ENCODE data around the gene SLC2A1. TPM values are rescaled to one million over a fixed set of nuclear protein-coding genes. Genes with fewer than 3 reads are reported as not detected.

SLC2A1 gene
- total and polyA plus RNA-seq, 9 of the 15 experiments (the other 6 are each of a cell fraction or from before 2014, with no cell fraction given), result 12.6 to 153 (median 48.0) TPM

DNA sequence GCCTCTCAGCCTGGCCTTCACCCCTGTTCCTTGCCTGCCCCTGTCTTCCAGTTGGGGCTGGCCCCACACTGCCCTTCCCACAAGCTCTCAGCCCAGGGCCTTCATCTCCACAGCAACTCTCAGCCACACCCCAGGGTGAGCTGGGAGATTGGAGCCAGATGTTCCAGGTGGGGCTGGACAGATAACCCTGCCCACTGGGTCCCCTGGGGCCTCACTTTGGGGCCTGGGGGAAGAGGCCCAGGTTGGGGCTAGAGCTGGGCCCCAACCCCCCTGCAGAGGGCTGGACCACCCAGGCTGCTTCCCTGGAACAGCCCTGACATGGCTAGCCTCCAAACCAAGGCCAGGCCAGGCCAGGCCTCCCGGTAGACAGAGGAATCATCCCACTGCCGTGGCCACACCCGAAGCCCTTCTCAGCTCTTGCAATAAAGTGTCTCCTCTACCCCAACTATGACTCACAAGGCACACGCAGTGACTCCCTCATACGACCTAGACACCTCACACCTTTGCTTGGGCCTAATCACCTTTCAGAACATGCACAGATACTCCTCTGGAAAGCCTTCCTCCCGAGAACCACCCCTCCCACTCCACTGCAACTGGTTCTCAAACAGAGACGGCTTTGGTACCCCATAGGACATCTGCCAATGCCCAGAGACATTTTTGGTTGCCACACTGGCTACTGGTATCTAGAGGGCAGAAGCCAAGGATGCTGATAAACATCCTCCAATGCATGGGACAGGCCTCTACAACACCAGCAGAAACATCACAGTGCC is 22.2 kb downstream of the SLC2A1 start (continued):
- TF ChIP-seq ZNF436 (CRISPR knock-in tag; IDR thresholded peaks at IDR 0.05) (no peak), CHD2 (IDR thresholded peaks at IDR 0.05; ENCODE audit: low read depth, low read length) (peak; percentile 17; the same call in 1 of the 2 replicates), ZBTB1 (CRISPR knock-in tag; IDR thresholded peaks at IDR 0.05; ENCODE audit: borderline replicate concordance, low read depth) (no peak), ELF2 (CRISPR knock-in tag; IDR thresholded peaks at IDR 0.05) (0 out of 2 replicates have a peak, but pooled peaks have one; percentile 30), MAZ (CRISPR knock-in tag; conservative IDR thresholded peaks at IDR 0.05 in 1 of 2, IDR thresholded peaks at IDR 0.05 in 1 of 2) (peak; percentile 82 to 96), HIVEP1 (CRISPR knock-in tag; IDR thresholded peaks at IDR 0.05) (no peak), SMC3 (conservative IDR thresholded peaks at IDR 0.05; ENCODE audit: insufficient read depth, low read depth, low read length) (0 out of 2 replicates have a peak, but pooled peaks have one; percentile 4), IRF2 (CRISPR knock-in tag; IDR thresholded peaks at IDR 0.05) (no peak), SNRNP70 (optimal IDR thresholded peaks at IDR 0.05; ENCODE audit: low read depth, low read length) (no peak), CREBBP (IDR thresholded peaks at IDR 0.05; ENCODE audit: low read depth, low read length) (no peak), EWSR1 (IDR thresholded peaks at IDR 0.05; ENCODE audit: borderline replicate concordance, low read depth, partially characterized antibody) (no peak), GTF2E2 (tag; IDR thresholded peaks at IDR 0.05) (no peak), HEY1 (CRISPR knock-in tag; IDR thresholded peaks at IDR 0.05; ENCODE audit: borderline replicate concordance) (no peak), BMI1 (IDR thresholded peaks at IDR 0.05; ENCODE audit: low read length) (no peak)
- TF ChIP-seq, protein P1, sequence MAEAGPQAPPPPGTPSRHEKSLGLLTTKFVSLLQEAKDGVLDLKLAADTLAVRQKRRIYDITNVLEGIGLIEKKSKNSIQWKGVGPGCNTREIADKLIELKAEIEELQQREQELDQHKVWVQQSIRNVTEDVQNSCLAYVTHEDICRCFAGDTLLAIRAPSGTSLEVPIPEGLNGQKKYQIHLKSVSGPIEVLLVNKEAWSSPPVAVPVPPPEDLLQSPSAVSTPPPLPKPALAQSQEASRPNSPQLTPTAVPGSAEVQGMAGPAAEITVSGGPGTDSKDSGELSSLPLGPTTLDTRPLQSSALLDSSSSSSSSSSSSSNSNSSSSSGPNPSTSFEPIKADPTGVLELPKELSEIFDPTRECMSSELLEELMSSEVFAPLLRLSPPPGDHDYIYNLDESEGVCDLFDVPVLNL (CRISPR knock-in tag; IDR thresholded peaks at IDR 0.05; ENCODE audit: low read depth), result no peak
- TF ChIP-seq, protein P2, sequence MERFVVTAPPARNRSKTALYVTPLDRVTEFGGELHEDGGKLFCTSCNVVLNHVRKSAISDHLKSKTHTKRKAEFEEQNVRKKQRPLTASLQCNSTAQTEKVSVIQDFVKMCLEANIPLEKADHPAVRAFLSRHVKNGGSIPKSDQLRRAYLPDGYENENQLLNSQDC (CRISPR knock-in tag; IDR thresholded peaks at IDR 0.05), result no peak
- TF ChIP-seq, protein P3, sequence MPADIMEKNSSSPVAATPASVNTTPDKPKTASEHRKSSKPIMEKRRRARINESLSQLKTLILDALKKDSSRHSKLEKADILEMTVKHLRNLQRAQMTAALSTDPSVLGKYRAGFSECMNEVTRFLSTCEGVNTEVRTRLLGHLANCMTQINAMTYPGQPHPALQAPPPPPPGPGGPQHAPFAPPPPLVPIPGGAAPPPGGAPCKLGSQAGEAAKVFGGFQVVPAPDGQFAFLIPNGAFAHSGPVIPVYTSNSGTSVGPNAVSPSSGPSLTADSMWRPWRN (IDR thresholded peaks at IDR 0.05; ENCODE audit: low read depth), result 0 out of 2 replicates have a peak, but pooled peaks have one; percentile 47
- TF ChIP-seq, protein P4, sequence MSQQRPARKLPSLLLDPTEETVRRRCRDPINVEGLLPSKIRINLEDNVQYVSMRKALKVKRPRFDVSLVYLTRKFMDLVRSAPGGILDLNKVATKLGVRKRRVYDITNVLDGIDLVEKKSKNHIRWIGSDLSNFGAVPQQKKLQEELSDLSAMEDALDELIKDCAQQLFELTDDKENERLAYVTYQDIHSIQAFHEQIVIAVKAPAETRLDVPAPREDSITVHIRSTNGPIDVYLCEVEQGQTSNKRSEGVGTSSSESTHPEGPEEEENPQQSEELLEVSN (IDR thresholded peaks at IDR 0.05; ENCODE audit: borderline replicate concordance in 1 of 2, extremely low read depth in 1 of 2, insufficient read depth in 1 of 2, insufficient read length in 1 of 2, low read depth in 1 of 2, low read length in 1 of 2, poor library complexity in 1 of 2, severe bottlenecking in 1 of 2), result peak; percentile 38 to 58
- TF ChIP-seq, protein P5, sequence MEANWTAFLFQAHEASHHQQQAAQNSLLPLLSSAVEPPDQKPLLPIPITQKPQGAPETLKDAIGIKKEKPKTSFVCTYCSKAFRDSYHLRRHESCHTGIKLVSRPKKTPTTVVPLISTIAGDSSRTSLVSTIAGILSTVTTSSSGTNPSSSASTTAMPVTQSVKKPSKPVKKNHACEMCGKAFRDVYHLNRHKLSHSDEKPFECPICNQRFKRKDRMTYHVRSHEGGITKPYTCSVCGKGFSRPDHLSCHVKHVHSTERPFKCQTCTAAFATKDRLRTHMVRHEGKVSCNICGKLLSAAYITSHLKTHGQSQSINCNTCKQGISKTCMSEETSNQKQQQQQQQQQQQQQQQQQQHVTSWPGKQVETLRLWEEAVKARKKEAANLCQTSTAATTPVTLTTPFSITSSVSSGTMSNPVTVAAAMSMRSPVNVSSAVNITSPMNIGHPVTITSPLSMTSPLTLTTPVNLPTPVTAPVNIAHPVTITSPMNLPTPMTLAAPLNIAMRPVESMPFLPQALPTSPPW (CRISPR knock-in tag; IDR thresholded peaks at IDR 0.05), result peak; percentile 93
- TF ChIP-seq, protein P6, sequence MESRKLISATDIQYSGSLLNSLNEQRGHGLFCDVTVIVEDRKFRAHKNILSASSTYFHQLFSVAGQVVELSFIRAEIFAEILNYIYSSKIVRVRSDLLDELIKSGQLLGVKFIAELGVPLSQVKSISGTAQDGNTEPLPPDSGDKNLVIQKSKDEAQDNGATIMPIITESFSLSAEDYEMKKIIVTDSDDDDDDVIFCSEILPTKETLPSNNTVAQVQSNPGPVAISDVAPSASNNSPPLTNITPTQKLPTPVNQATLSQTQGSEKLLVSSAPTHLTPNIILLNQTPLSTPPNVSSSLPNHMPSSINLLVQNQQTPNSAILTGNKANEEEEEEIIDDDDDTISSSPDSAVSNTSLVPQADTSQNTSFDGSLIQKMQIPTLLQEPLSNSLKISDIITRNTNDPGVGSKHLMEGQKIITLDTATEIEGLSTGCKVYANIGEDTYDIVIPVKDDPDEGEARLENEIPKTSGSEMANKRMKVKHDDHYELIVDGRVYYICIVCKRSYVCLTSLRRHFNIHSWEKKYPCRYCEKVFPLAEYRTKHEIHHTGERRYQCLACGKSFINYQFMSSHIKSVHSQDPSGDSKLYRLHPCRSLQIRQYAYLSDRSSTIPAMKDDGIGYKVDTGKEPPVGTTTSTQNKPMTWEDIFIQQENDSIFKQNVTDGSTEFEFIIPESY (CRISPR knock-in tag; IDR thresholded peaks at IDR 0.05), result peak; percentile 70
